ENCODE data around the gene YBEY. TPM values are rescaled to one million over a fixed set of nuclear protein-coding genes. Genes with fewer than 3 reads are reported as not detected.
"Not testable (repeated sequence)": the region's sequence is repeated elsewhere in the genome, so short reads cannot be mapped to it uniquely, and the experiment has no call there.

The YBEY gene
- total RNA-seq, 2 donors from 2014 or later, result 8.0 to 12.4 TPM

- no peaks in the 10 kb centered on the region for H3K4me1 ChIP-seq
- TF ChIP-seq CTCF (IDR thresholded peaks at IDR 0.05), result no peak
- H3K9ac ChIP-seq (ENCODE audit: low read depth in 2 of 2, low read length in 2 of 2), result no peak overlapping the region
- no peak overlapping the region for H3K4me3 ChIP-seq
- no peaks in the 10 kb centered on the region for H3K27me3 ChIP-seq
- H3K9me3 ChIP-seq, result no peaks in the 10 kb centered on the region
- H3K36me3 ChIP-seq, result no peaks in the 10 kb centered on the region
- no peak for DNase-seq
- H3K27ac ChIP-seq, result no peak overlapping the region
- intact Hi-C loops (cut with DNase I), result no loop called here
Observed at GRCh38 chr21:46304437-46304836, 18.3 kb downstream of the YBEY start.

GRCh38 chr21:46304955-46305354 is 18.8 kb downstream of the YBEY start:
- intact Hi-C loops (cut with DNase I), result no loop called here
- Histone ChIP-seq H3K9ac (ENCODE audit: low read depth in 2 of 2, low read length in 2 of 2) (no peak overlapping the region), H3K27ac (no peak overlapping the region), H3K36me3 (no peaks in the 10 kb centered on the region), H3K4me3 (no peak overlapping the region), H3K4me1 (no peaks in the 10 kb centered on the region), H3K27me3 (no peaks in the 10 kb centered on the region), H3K9me3 (no peaks in the 10 kb centered on the region)
- DNase-seq, result no peak
- no peak for TF ChIP-seq CTCF (IDR thresholded peaks at IDR 0.05)

GRCh38 chr21:46307625-46308024 is 21.5 kb downstream of the YBEY start:
- H3K4me3 ChIP-seq, result no peak overlapping the region
- TF ChIP-seq CTCF (IDR thresholded peaks at IDR 0.05), result no peak

GRCh38 chr21:46308431-46308830 is 22.3 kb downstream of the YBEY start:
- intact Hi-C loops (cut with DNase I), result no loop called here
- no peaks in the 10 kb centered on the region for H3K9me3 ChIP-seq
- H3K9ac ChIP-seq (ENCODE audit: low read depth in 2 of 2, low read length in 2 of 2), result no peak overlapping the region
- H3K36me3 ChIP-seq, result no peaks in the 10 kb centered on the region
- H3K4me1 ChIP-seq, result no peaks in the 10 kb centered on the region
- H3K27me3 ChIP-seq, result no peaks in the 10 kb centered on the region
- TF ChIP-seq CTCF (IDR thresholded peaks at IDR 0.05), result no peak
- H3K4me3 ChIP-seq, result no peak overlapping the region
- no peak overlapping the region for H3K27ac ChIP-seq
- DNase-seq, result no peak

More at GRCh38 chr21:46307625-46308024, 21.5 kb downstream of the YBEY start:
- no peak overlapping the region for H3K9ac ChIP-seq (ENCODE audit: low read depth in 2 of 2, low read length in 2 of 2)
- H3K27ac ChIP-seq, result no peak overlapping the region
- H3K9me3 ChIP-seq, result no peaks in the 10 kb centered on the region
- H3K36me3 ChIP-seq, result no peaks in the 10 kb centered on the region
- H3K4me1 ChIP-seq, result no peaks in the 10 kb centered on the region
- no peak for DNase-seq
- H3K27me3 ChIP-seq, result no peaks in the 10 kb centered on the region
- intact Hi-C loops (cut with DNase I), result no loop called here

- H3K4me3 ChIP-seq; H3K9ac ChIP-seq (ENCODE audit: low read depth in 2 of 2, low read length in 2 of 2); H3K9me3 ChIP-seq; H3K27ac ChIP-seq; H3K36me3 ChIP-seq; intact Hi-C loops (cut with DNase I); H3K27me3 ChIP-seq; DNase-seq; H3K4me1 ChIP-seq: not testable (repeated sequence)
Observed at GRCh38 chr21:46310260-46310659, 24.1 kb downstream of the YBEY start.

- no peak overlapping the region for H3K27ac ChIP-seq
- no peaks in the 10 kb centered on the region for H3K27me3 ChIP-seq
- H3K9ac ChIP-seq (ENCODE audit: low read depth in 2 of 2, low read length in 2 of 2), result no peak overlapping the region
- no peaks in the 10 kb centered on the region for H3K4me1 ChIP-seq
- DNase-seq, result no peak
- no peak overlapping the region for H3K4me3 ChIP-seq
- intact Hi-C loops (cut with DNase I), result no loop called here
- no peaks in the 10 kb centered on the region for H3K9me3 ChIP-seq
- no peaks in the 10 kb centered on the region for H3K36me3 ChIP-seq
- no peak for TF ChIP-seq CTCF (IDR thresholded peaks at IDR 0.05)
Observed at GRCh38 chr21:46311568-46311967, 25.4 kb downstream of the YBEY start.

Measured in colonic mucosa (tissue), 4 donors.